VCaP (cell line): ENCODE measurements around the gene LTBP3.

ENCODE experiments used
- H3K27ac ChIP-seq: fragments of 450-650 bp; 2 replicates; pipeline ENCODE4 v1.5.1; 2017
- CTCF ChIP-seq: fragments of 450-650 bp; conservative IDR thresholded peaks from 2 replicates; pipeline ENCODE4 v1.5.1; 2017; ENCODE audit warnings: mild to moderate bottlenecking, moderate library complexity

Gene LTBP3

GRCh38 chr11:65559951-65560537 is 1.9 kb upstream of the LTBP3 start:
- no peak for TF ChIP-seq CTCF
- H3K27ac ChIP-seq, result peak overlapping the region; percentile 98

GRCh38 chr11:65559535-65559934 is 1.4 kb upstream of the LTBP3 start:
- H3K27ac ChIP-seq, result peak overlapping the region; percentile 98
- no peak for TF ChIP-seq CTCF

- TF ChIP-seq CTCF, result no peak
- H3K27ac ChIP-seq, result peak overlapping the region; percentile 98
Measured at GRCh38 chr11:65558930-65559509, 861 bp upstream of the LTBP3 start.

- peak overlapping the region; percentile 98 for H3K27ac ChIP-seq
- TF ChIP-seq CTCF, result no peak
Measured at GRCh38 chr11:65557280-65558001, 718 bp downstream of the LTBP3 start.

- H3K27ac ChIP-seq, result peak overlapping the region; percentile 98
- TF ChIP-seq CTCF, result no peak
Measured at GRCh38 chr11:65556470-65557279, 1.5 kb downstream of the LTBP3 start.

GRCh38 chr11:65555693-65556231 is 2.4 kb downstream of the LTBP3 start:
- no peak for TF ChIP-seq CTCF
- peak overlapping the region; percentile 98 for H3K27ac ChIP-seq
